Measurements from ENCODE around the gene PCDHGC4.

Gene PCDHGC4

DNA sequence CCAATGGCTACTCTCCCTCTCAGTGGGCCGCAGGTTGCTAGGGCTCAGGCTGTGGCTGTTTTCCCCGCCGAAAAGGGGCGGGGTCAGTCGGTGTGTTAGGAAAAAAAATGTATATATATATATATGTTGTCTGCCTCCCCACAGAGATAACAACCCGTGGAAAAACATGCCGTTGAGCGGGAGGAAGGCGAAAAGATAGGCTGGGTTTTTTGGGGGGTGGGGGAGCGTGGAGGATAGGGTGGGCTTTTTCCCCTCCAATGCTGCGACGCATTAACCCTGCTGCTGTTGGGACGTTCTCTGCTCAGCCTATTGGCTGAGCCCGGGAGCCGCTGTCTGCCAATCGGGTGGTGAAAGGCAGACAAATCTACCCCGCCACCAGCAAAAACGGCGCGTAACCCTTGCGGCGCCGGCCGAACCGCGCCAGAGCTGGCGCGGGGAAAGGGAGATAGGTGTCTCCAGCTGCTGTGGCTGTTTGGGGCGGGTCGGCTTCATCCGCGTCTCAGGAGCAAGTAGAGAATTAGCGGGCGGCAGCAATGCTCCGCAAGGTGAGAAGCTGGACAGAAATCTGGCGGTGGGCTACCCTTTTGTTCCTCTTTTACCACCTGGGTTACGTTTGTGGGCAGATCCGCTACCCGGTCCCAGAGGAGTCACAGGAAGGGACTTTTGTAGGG, at the start of gene PCDHGC4:
TSS of gene PCDHGC4 (plus strand) at position 390 of the 671 bp plus-strand sequence. CDS start at position 534, 144 bp downstream.
- no peak for DNase-seq (ENCODE audit: low spot score)

DNA sequence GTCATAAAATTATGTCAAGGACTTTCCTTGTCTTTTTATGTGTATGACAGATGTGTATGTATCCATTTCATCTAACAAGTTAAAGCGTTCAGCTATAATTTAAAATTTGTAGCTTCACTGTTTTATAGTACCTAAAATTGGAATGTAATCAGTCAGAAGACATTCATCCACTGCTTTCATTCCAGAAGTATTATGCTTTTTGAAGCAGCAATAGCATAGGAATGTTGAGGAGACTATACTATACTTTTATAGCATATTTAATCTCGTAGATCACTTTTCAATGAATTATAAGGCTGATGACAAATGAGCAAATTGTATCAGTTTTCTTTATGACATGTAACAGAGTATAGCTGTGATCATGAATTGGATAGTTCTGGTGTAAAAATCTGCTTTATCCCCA, 47.6 kb upstream of the PCDHGC4 start:
- no peak for DNase-seq (ENCODE audit: low spot score)

DNA sequence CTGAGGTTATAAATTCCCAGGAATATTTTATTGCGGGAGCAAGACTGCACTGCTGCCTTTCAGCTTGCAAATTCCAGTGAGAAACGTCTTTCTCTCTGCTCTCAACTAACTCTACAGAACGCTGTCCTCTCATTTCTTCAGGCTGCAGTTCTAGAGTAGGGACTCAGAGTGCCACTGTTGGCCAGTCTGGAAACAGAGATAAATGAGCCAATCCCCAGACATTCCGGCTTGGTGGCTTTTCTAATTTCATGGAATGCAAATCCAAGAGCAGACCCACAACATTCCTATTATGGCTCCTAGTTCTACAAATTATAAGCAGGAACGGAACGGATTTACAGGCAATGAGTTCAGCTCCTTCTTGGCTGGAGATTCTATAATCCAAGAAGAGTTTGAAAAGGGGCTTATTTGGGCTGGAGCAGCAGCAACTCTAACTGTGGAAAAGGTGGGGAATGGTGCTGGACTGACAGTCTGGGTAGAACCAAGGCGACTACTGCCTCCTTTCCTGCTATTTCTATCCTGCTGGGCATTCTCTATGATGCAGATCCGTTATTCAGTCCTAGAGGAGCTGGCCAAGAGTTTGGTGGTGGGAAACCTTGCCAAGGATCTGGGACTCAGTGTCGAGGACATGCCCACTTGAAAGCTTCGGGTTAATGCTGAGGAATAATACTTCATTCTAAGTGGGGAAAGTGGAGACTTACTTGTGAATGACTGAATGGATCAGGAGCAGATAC, 45.3 kb upstream of the PCDHGC4 start:
- DNase-seq (ENCODE audit: low spot score) = no peak

DNA sequence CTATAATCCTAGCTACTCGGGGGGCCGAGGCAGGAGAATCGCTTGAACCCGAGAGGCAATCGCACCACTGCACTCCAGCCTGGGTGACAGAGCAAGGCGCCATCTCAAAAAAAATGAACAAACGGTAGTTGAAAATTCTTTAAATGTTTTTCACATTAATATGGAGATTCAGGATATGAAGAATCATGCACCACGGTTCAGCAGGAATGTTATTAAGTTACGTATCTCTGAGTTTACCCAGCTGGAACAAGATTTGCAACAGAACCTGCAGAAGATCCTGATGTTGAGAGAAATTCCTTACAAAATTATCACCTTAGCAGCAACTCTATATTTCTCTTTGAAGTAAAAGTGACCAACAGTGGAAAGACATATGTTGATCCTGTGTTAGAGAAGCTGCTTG, 44.5 kb upstream of the PCDHGC4 start:
- no peak for DNase-seq (ENCODE audit: low spot score)

GRCh38 chr5:141441571-141442170, 43.2 kb upstream of the PCDHGC4 start:
- no peak for DNase-seq (ENCODE audit: low spot score)

GRCh38 chr5:141465351-141465750, 19.5 kb upstream of the PCDHGC4 start:
- no peak for DNase-seq (ENCODE audit: low spot score)

DNA sequence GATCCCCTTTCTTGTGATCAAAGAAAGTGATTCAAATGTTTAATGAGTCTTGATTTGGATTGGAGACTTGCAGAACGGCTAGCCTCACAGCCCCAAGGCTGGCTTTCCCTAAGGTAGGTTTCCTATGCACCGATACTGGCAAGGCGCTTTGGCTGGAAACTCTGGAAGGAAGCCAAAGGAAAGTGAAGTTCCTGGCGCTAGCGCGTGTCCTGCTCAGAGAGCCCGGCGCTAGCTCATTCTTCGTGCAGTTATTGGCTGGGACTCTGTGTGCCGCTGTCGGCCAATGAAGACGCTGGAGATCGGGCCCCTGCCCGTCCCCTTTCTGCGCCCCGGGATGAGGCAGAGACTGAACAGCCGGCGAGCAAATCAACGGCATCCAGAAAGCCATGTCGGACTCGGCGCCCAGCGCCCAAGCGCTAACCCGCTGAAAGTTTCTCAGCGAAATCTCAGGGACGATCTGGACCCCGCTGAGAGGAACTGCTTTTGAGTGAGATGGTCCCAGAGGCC, 9.2 kb upstream of the PCDHGC4 start, which contains the start of gene PCDHGC3:
TSS of gene PCDHGC3 (plus strand) at position 342 of the 507 bp plus-strand sequence. CDS start at position 493, 151 bp downstream.
- DNase-seq (ENCODE audit: low spot score) = peak; percentile 18

GRCh38 chr5:141476132-141476911, 8.5 kb upstream of the PCDHGC4 start:
- DNase-seq (ENCODE audit: low spot score) = no peak

DNA sequence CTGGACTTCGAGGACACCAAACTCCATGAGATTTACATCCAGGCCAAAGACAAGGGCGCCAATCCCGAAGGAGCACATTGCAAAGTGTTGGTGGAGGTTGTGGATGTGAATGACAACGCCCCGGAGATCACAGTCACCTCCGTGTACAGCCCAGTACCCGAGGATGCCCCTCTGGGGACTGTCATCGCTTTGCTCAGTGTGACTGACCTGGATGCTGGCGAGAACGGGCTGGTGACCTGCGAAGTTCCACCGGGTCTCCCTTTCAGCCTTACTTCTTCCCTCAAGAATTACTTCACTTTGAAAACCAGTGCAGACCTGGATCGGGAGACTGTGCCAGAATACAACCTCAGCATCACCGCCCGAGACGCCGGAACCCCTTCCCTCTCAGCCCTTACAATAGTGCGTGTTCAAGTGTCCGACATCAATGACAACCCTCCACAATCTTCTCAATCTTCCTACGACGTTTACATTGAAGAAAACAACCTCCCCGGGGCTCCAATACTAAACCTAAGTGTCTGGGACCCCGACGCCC, 7.7 kb upstream of the PCDHGC4 start:
- no peak for DNase-seq (ENCODE audit: low spot score)

- DNase-seq (ENCODE audit: low spot score) = no peak
Observed at GRCh38 chr5:141477815-141478214, 7.0 kb upstream of the PCDHGC4 start.

DNA sequence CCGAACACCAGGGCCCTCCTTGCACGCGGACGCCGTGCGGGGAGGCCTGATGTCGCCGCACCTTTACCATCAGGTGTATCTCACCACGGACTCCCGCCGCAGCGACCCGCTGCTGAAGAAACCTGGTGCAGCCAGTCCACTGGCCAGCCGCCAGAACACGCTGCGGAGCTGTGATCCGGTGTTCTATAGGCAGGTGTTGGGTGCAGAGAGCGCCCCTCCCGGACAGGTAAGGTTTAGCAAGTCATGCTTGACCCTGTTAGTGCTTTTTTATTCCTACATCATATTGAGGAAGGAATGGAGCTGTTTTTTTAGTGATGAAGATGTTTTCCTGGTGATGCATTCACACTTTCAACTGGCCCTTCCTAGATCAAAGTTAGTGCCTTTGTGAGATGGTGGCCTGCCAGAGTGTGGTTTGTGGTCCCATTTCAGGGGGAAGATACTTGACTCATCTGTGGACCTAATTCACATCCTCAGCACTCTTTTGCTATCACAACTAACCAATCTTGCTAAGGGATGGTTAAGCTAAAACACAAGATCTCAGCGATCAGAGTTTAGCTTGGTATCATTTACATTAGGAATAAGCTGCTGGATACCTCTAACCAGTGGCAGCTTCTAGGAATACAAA, 6.4 kb upstream of the PCDHGC4 start:
- no peak for DNase-seq (ENCODE audit: low spot score)

- DNase-seq (ENCODE audit: low spot score) = no peak
Observed at GRCh38 chr5:141479776-141480175, 5.1 kb upstream of the PCDHGC4 start.

GRCh38 chr5:141483902-141484301, 928 bp upstream of the PCDHGC4 start:
- DNase-seq (ENCODE audit: low spot score) = no peak

GRCh38 chr5:141484310-141484640, 555 bp upstream of the PCDHGC4 start:
- no peak for DNase-seq (ENCODE audit: low spot score)

- DNase-seq (ENCODE audit: low spot score) = no peak
Observed at GRCh38 chr5:141485321-141486055, 658 bp downstream of the PCDHGC4 start.

GRCh38 chr5:141486091-141486490, 1.3 kb downstream of the PCDHGC4 start:
- no peak for DNase-seq (ENCODE audit: low spot score)

GRCh38 chr5:141487131-141487530, 2.3 kb downstream of the PCDHGC4 start:
- DNase-seq (ENCODE audit: low spot score) = no peak

GRCh38 chr5:141488591-141489561, 4.0 kb downstream of the PCDHGC4 start, which contains the start of gene PCDHGC5:
TSS of gene PCDHGC5 (plus strand) at chr5:141489081. CDS start at chr5:141489241, 160 bp downstream.
- DNase-seq (ENCODE audit: low spot score) = no peak

- DNase-seq (ENCODE audit: low spot score) = no peak
Observed at GRCh38 chr5:141489841-141490240, 5.0 kb downstream of the PCDHGC4 start.

All from CD4-positive, alpha-beta T cell treated with Interleukin-6 at 100 ng/mL for 8 hours (primary cell).